ENCODE data around the gene CTXN1.
"Not testable (repeated sequence)": the region's sequence is repeated elsewhere in the genome, so short reads cannot be mapped to it uniquely, and the experiment has no call there.

The CTXN1 gene

GRCh38 chr19:7926727-7927604 lies 1.0 kb upstream of the CTXN1 start:
- in situ Hi-C loops (cut with MboI; ENCODE audit: low sequenced_read_pairs), result no loop called here

- in situ Hi-C loops (cut with MboI; ENCODE audit: low sequenced_read_pairs), result no loop called here
Measured at GRCh38 chr19:7925171-7925851, 624 bp downstream of the CTXN1 start.

- in situ Hi-C loops (cut with MboI; ENCODE audit: low sequenced_read_pairs), result no loop called here
Measured at GRCh38 chr19:7924651-7925170, 1.2 kb downstream of the CTXN1 start.

- in situ Hi-C loops (cut with MboI; ENCODE audit: low sequenced_read_pairs), result no loop called here
Measured at GRCh38 chr19:7924241-7924640, 1.7 kb downstream of the CTXN1 start.

GRCh38 chr19:7923295-7924191 lies 2.4 kb downstream of the CTXN1 start:
- in situ Hi-C loops (cut with MboI; ENCODE audit: low sequenced_read_pairs), result no loop called here

GRCh38 chr19:7922836-7923195 lies 3.1 kb downstream of the CTXN1 start:
- in situ Hi-C loops (cut with MboI; ENCODE audit: low sequenced_read_pairs), result no loop called here

GRCh38 chr19:7921967-7922835 lies 3.7 kb downstream of the CTXN1 start:
- in situ Hi-C loops (cut with MboI; ENCODE audit: low sequenced_read_pairs), result no loop called here

GRCh38 chr19:7921302-7921966 lies 4.5 kb downstream of the CTXN1 start:
- in situ Hi-C loops (cut with MboI; ENCODE audit: low sequenced_read_pairs), result no loop called here

- in situ Hi-C loops (cut with MboI; ENCODE audit: low sequenced_read_pairs), result no loop called here
Measured at GRCh38 chr19:7920519-7921301, 5.2 kb downstream of the CTXN1 start.

GRCh38 chr19:7919610-7920518 lies 6.1 kb downstream of the CTXN1 start, which contains the start of gene SNAPC2:
TSS of gene SNAPC2 (plus strand) at chr19:7920338. CDS start at chr19:7920367, 29 bp downstream.
- in situ Hi-C loops (cut with MboI; ENCODE audit: low sequenced_read_pairs), result no loop called here

- in situ Hi-C loops (cut with MboI; ENCODE audit: low sequenced_read_pairs), result no loop called here
Measured at GRCh38 chr19:7918615-7919421, 7.1 kb downstream of the CTXN1 start.

GRCh38 chr19:7918062-7918614 lies 7.8 kb downstream of the CTXN1 start:
- in situ Hi-C loops (cut with MboI; ENCODE audit: low sequenced_read_pairs), result not testable (repeated sequence)

- in situ Hi-C loops (cut with MboI; ENCODE audit: low sequenced_read_pairs), result no loop called here
Measured at GRCh38 chr19:7917267-7918061, 8.5 kb downstream of the CTXN1 start.

- in situ Hi-C loops (cut with MboI; ENCODE audit: low sequenced_read_pairs), result no loop called here
Measured at GRCh38 chr19:7916955-7917266, 9.0 kb downstream of the CTXN1 start.

- in situ Hi-C loops (cut with MboI; ENCODE audit: low sequenced_read_pairs), result no loop called here
Measured at GRCh38 chr19:7916103-7916954, 9.6 kb downstream of the CTXN1 start.

All from HL-60/S4 treated with retinoic acid at 250 ng/mL for 4 days and 3 days (cell line).